ENCODE measurements around the gene ANGPT4.

DNA sequence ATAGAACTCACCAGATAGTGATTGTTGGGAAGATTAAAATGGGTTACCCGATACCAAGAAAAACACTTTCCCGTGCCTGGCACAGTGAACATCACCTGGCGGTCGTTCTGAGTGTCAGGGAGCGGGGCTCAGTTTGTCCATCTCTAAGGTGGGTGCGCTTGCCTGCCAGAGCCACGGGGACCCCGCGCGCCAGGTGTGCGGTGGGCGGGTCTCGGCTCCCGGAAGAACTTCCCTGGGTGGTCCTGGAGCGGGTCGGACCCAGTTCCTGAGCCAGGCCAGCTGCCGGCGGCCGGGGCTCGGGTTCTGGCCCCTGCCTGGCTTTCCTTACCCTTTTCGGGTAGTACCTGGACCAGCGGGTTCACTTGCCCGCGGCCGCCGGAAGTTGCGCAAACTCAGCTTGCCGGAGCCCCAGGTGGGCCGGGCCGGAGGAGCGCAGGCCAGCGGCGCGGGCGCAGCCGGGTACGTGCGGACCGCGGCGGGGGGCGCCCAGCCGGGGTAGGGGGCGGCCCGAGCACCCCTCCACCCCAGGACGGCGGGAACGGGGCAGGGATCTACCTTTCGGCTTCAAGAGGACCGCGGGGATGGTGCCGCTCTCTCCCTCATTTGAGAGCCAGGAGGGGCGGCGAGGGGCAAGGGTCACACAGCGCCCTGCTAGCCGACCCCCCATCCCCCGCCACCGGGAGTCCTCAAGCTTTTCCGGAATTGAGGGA is 75.1 kb downstream of the ANGPT4 start:
- no peak for TF ChIP-seq CTCF (IDR thresholded peaks at IDR 0.05 in 4 of 5, conservative IDR thresholded peaks at IDR 0.05 in 1 of 5)
- no peak for TF ChIP-seq POLR2A (IDR thresholded peaks at IDR 0.05)

Data from gastrocnemius medialis (tissue), 4 donors.